ENCODE results near the gene FABP7. TPM values are rescaled to one million over a fixed set of nuclear protein-coding genes. Genes with fewer than 3 reads are reported as not detected.
"Not testable (repeated sequence)": the region's sequence is repeated elsewhere in the genome, so short reads cannot be mapped to it uniquely, and the experiment has no call there.

FABP7 gene
- 17.3 TPM for total RNA-seq (ENCODE audit: insufficient read depth, low replicate concordance)

GRCh38 chr6:122779667-122780066, at the start of gene FABP7:
FABP7 (plus strand) TSS chr6:122779716; CDS start chr6:122779795, 79 bp downstream.
- no peak for DNase-seq (ENCODE audit: low spot score)

- DNase-seq (ENCODE audit: low spot score): no peak
Observed at GRCh38 chr6:122730334-122730733, 49.2 kb upstream of the FABP7 start.

- peak; percentile 73 for DNase-seq (ENCODE audit: low spot score)
Observed at GRCh38 chr6:122730775-122731386, 48.6 kb upstream of the FABP7 start.

- DNase-seq (ENCODE audit: low spot score): no peak
Observed at GRCh38 chr6:122733259-122733658, 46.3 kb upstream of the FABP7 start.

GRCh38 chr6:122734529-122735395, 44.8 kb upstream of the FABP7 start:
- DNase-seq (ENCODE audit: low spot score): no peak

GRCh38 chr6:122735582-122735981, 43.9 kb upstream of the FABP7 start:
- DNase-seq (ENCODE audit: low spot score): peak; percentile 62

GRCh38 chr6:122736163-122736562, 43.4 kb upstream of the FABP7 start:
- no peak for DNase-seq (ENCODE audit: low spot score)

- DNase-seq (ENCODE audit: low spot score): no peak
Observed at GRCh38 chr6:122736616-122737015, 42.9 kb upstream of the FABP7 start.

- DNase-seq (ENCODE audit: low spot score): no peak
Observed at GRCh38 chr6:122740091-122740490, 39.4 kb upstream of the FABP7 start.

- no peak for DNase-seq (ENCODE audit: low spot score)
Observed at GRCh38 chr6:122740936-122741335, 38.6 kb upstream of the FABP7 start.

GRCh38 chr6:122744247-122744646, 35.3 kb upstream of the FABP7 start:
- DNase-seq (ENCODE audit: low spot score): not testable (repeated sequence)

GRCh38 chr6:122744856-122745255, 34.7 kb upstream of the FABP7 start:
- DNase-seq (ENCODE audit: low spot score): not testable (repeated sequence)

- DNase-seq (ENCODE audit: low spot score): no peak
Observed at GRCh38 chr6:122746688-122747087, 32.8 kb upstream of the FABP7 start.

GRCh38 chr6:122747573-122747972, 31.9 kb upstream of the FABP7 start:
- DNase-seq (ENCODE audit: low spot score): no peak

GRCh38 chr6:122748945-122749344, 30.6 kb upstream of the FABP7 start:
- not testable (repeated sequence) for DNase-seq (ENCODE audit: low spot score)

- no peak for DNase-seq (ENCODE audit: low spot score)
Observed at GRCh38 chr6:122749451-122750050, 30.0 kb upstream of the FABP7 start.

GRCh38 chr6:122751326-122751725, 28.2 kb upstream of the FABP7 start:
- DNase-seq (ENCODE audit: low spot score): no peak

GRCh38 chr6:122752459-122752858, 27.1 kb upstream of the FABP7 start:
- DNase-seq (ENCODE audit: low spot score): no peak

GRCh38 chr6:122753000-122753687, 26.4 kb upstream of the FABP7 start:
- no peak for DNase-seq (ENCODE audit: low spot score)

- DNase-seq (ENCODE audit: low spot score): no peak
Observed at GRCh38 chr6:122753688-122754056, 25.8 kb upstream of the FABP7 start.

GRCh38 chr6:122754191-122754731, 25.3 kb upstream of the FABP7 start:
- no peak for DNase-seq (ENCODE audit: low spot score)

- DNase-seq (ENCODE audit: low spot score): no peak
Observed at GRCh38 chr6:122755901-122756300, 23.6 kb upstream of the FABP7 start.

All from umbilical cord (tissue), 2 donors.